ENCODE results near the gene BIRC7.

BIRC7 gene

GRCh38 chr20:63226042-63226943 lies 9.4 kb upstream of the BIRC7 start:
- H3K9me3 ChIP-seq (ENCODE audit: control insufficient read depth, low read length): no peaks in the 10 kb centered on the region
- no peaks in the 10 kb centered on the region for H3K36me3 ChIP-seq (ENCODE audit: control insufficient read depth, insufficient read depth, low read length)
- peaks cover 46% of the 10 kb centered on the region for H3K4me1 ChIP-seq (ENCODE audit: control insufficient read depth, insufficient read depth, low read length, poor library complexity, severe bottlenecking)
- 82 to 86% methylated on average over 14 to 19 of the region's 19 CpGs for WGBS, 2 experiments (ENCODE audit: insufficient coverage in 2 of 2)
- H3K4me3 ChIP-seq (ENCODE audit: extremely low read depth, insufficient read depth, low read length, poor library complexity, severe bottlenecking): no peak overlapping the region
- no peak overlapping the region for H3K27ac ChIP-seq (ENCODE audit: low read depth, low read length, severe bottlenecking)

GRCh38 chr20:63227260-63227659 lies 8.4 kb upstream of the BIRC7 start:
- Histone ChIP-seq H3K9me3 (ENCODE audit: control insufficient read depth, low read length) (no peaks in the 10 kb centered on the region), H3K4me3 (ENCODE audit: extremely low read depth, insufficient read depth, low read length, poor library complexity, severe bottlenecking) (no peak overlapping the region), H3K4me1 (ENCODE audit: control insufficient read depth, insufficient read depth, low read length, poor library complexity, severe bottlenecking) (peaks cover 56% of the 10 kb centered on the region), H3K36me3 (ENCODE audit: control insufficient read depth, insufficient read depth, low read length) (no peaks in the 10 kb centered on the region), H3K27ac (ENCODE audit: low read depth, low read length, severe bottlenecking) (no peak overlapping the region)
- 94 to 100% methylated on average over 2 to 4 of the region's 5 CpGs for WGBS, 2 experiments (ENCODE audit: insufficient coverage in 2 of 2)

- 61 to 69% methylated on average over 11 to 13 of the region's 13 CpGs for WGBS, 2 experiments (ENCODE audit: insufficient coverage in 2 of 2)
Measured at GRCh38 chr20:63228806-63229205, 6.9 kb upstream of the BIRC7 start.

GRCh38 chr20:63230800-63231268 lies 4.9 kb upstream of the BIRC7 start:
- Histone ChIP-seq H3K4me1 (ENCODE audit: control insufficient read depth, insufficient read depth, low read length, poor library complexity, severe bottlenecking) (peaks cover 67% of the 10 kb centered on the region), H3K9me3 (ENCODE audit: control insufficient read depth, low read length) (no peaks in the 10 kb centered on the region), H3K4me3 (ENCODE audit: extremely low read depth, insufficient read depth, low read length, poor library complexity, severe bottlenecking) (no peak overlapping the region), H3K36me3 (ENCODE audit: control insufficient read depth, insufficient read depth, low read length) (no peaks in the 10 kb centered on the region), H3K27ac (ENCODE audit: low read depth, low read length, severe bottlenecking) (peak overlapping the region; percentile 0)
- 15 to 22% methylated on average over 12 to 13 of the region's 17 CpGs for WGBS, 2 experiments (ENCODE audit: insufficient coverage in 2 of 2)

More at GRCh38 chr20:63228806-63229205, 6.9 kb upstream of the BIRC7 start:
- no peak overlapping the region for H3K27ac ChIP-seq (ENCODE audit: low read depth, low read length, severe bottlenecking)
- peaks cover 69% of the 10 kb centered on the region for H3K4me1 ChIP-seq (ENCODE audit: control insufficient read depth, insufficient read depth, low read length, poor library complexity, severe bottlenecking)
- no peaks in the 10 kb centered on the region for H3K9me3 ChIP-seq (ENCODE audit: control insufficient read depth, low read length)
- no peak overlapping the region for H3K4me3 ChIP-seq (ENCODE audit: extremely low read depth, insufficient read depth, low read length, poor library complexity, severe bottlenecking)
- H3K36me3 ChIP-seq (ENCODE audit: control insufficient read depth, insufficient read depth, low read length): no peaks in the 10 kb centered on the region

GRCh38 chr20:63232235-63233060 lies 3.3 kb upstream of the BIRC7 start:
- no peak overlapping the region for H3K4me3 ChIP-seq (ENCODE audit: extremely low read depth, insufficient read depth, low read length, poor library complexity, severe bottlenecking)
- 56% methylated on average over 12 to 15 of the region's 18 CpGs for WGBS, 2 experiments (ENCODE audit: insufficient coverage in 2 of 2)
- no peaks in the 10 kb centered on the region for H3K9me3 ChIP-seq (ENCODE audit: control insufficient read depth, low read length)
- H3K27ac ChIP-seq (ENCODE audit: low read depth, low read length, severe bottlenecking): peak overlapping the region; percentile 93
- H3K4me1 ChIP-seq (ENCODE audit: control insufficient read depth, insufficient read depth, low read length, poor library complexity, severe bottlenecking): peaks cover 68% of the 10 kb centered on the region
- H3K36me3 ChIP-seq (ENCODE audit: control insufficient read depth, insufficient read depth, low read length): no peaks in the 10 kb centered on the region

- WGBS, 2 experiments (ENCODE audit: insufficient coverage in 2 of 2): 69 to 91% methylated on average over 2 to 3 of the region's 3 CpGs
- Histone ChIP-seq H3K27ac (ENCODE audit: low read depth, low read length, severe bottlenecking) (peak overlapping the region; percentile 93), H3K9me3 (ENCODE audit: control insufficient read depth, low read length) (no peaks in the 10 kb centered on the region), H3K4me3 (ENCODE audit: extremely low read depth, insufficient read depth, low read length, poor library complexity, severe bottlenecking) (no peak overlapping the region), H3K36me3 (ENCODE audit: control insufficient read depth, insufficient read depth, low read length) (no peaks in the 10 kb centered on the region), H3K4me1 (ENCODE audit: control insufficient read depth, insufficient read depth, low read length, poor library complexity, severe bottlenecking) (peaks cover 68% of the 10 kb centered on the region)
Measured at GRCh38 chr20:63233061-63233344, 2.7 kb upstream of the BIRC7 start.

DNA sequence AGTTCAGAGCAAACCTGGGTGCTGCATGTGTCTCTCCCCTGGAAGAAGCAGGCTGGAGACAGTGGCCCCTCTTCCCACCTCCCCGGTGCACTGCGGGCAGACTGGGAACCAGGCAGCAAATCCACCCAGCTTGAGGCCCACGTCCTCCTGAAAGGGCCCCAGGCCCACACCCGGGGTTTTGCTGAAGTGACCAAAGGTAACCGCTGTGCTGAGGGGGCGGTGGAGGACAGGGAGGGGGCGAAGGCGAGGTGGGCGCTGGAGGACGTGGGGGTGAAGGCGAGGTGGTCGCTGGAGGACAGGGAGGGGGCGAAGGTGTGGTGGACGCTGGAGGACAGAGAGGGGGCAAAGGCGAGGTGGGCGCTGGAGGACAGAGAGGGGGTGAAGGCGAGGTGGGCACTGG lies 1.8 kb upstream of the BIRC7 start:
- no peaks in the 10 kb centered on the region for H3K36me3 ChIP-seq (ENCODE audit: control insufficient read depth, insufficient read depth, low read length)
- H3K4me3 ChIP-seq (ENCODE audit: extremely low read depth, insufficient read depth, low read length, poor library complexity, severe bottlenecking): no peak overlapping the region
- H3K4me1 ChIP-seq (ENCODE audit: control insufficient read depth, insufficient read depth, low read length, poor library complexity, severe bottlenecking): peaks cover 67% of the 10 kb centered on the region
- 91% methylated on average over 15 to 17 of the region's 17 CpGs for WGBS, 2 experiments (ENCODE audit: insufficient coverage in 2 of 2)
- H3K27ac ChIP-seq (ENCODE audit: low read depth, low read length, severe bottlenecking): no peak overlapping the region
- H3K9me3 ChIP-seq (ENCODE audit: control insufficient read depth, low read length): no peaks in the 10 kb centered on the region

DNA sequence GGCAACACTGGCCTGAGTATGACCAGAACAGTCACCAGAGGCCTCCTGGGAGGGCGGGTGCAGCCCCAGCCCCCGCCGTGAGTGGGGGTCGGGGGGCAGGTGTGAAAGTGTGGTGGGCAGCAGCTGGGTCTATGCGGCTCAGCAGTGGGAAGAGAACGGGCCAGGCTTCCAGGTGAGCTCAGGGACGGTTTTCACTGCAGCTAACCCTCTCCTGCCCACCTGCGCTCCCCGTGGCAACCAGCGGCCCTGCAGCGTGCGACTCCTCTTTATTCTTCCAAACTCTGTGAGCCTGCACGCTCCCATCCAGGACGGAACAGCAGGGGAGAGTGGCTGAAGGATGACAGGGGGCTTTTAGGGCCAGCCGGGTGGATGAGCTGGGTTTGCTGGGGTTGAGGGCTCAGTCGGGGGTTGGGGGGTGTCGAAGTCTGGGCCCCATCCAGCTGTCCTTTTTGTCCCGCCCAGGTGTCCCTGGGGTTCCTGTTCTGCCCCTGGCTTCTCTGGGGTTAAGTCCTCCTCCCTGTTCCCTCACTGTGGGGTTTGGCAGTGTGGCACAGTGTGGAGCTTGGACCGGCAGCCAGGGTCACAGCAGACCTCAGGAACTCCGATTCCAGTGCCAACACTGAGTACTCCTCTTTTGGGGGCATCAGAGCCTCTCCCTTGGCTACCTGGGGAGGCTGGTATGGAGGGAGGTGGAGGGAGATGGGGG lies 859 bp upstream of the BIRC7 start:
- H3K27ac ChIP-seq (ENCODE audit: low read depth, low read length, severe bottlenecking): no peak overlapping the region
- no peak overlapping the region for H3K4me3 ChIP-seq (ENCODE audit: extremely low read depth, insufficient read depth, low read length, poor library complexity, severe bottlenecking)
- peaks cover 58% of the 10 kb centered on the region for H3K4me1 ChIP-seq (ENCODE audit: control insufficient read depth, insufficient read depth, low read length, poor library complexity, severe bottlenecking)
- H3K9me3 ChIP-seq (ENCODE audit: control insufficient read depth, low read length): no peaks in the 10 kb centered on the region
- no peaks in the 10 kb centered on the region for H3K36me3 ChIP-seq (ENCODE audit: control insufficient read depth, insufficient read depth, low read length)
- WGBS, 2 experiments (ENCODE audit: insufficient coverage in 2 of 2): 14 to 16% methylated on average over 7 to 9 of the region's 20 CpGs

DNA sequence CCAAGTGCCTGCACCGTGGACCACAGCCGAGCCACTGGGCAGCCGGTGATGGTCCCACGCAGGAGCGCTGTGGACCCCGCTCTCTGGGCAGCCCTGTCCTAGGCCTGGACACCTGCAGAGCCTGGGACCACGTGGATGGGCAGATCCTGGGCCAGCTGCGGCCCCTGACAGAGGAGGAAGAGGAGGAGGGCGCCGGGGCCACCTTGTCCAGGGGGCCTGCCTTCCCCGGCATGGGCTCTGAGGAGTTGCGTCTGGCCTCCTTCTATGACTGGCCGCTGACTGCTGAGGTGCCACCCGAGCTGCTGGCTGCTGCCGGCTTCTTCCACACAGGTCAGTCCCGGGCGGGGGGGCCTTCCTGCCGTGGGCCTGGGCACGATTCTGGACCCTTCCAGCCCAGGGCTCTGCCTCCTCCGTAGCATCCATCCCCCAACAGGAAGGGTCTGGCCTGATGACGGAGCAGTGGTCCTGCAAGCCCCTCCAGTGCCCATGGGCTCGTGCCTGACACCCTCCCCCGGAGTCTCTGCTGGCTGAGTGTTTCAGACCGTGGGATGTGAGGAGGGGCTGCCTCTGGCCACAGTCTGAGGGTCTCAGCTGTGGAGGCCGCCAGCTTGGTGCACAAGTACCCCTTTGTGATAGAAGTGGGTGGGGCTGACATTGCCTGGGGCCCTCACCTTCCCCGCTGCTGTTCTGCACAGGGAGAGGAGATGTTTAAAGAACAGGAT lies 572 bp downstream of the BIRC7 start:
- Histone ChIP-seq H3K36me3 (ENCODE audit: control insufficient read depth, insufficient read depth, low read length) (no peaks in the 10 kb centered on the region), H3K9me3 (ENCODE audit: control insufficient read depth, low read length) (no peaks in the 10 kb centered on the region), H3K4me1 (ENCODE audit: control insufficient read depth, insufficient read depth, low read length, poor library complexity, severe bottlenecking) (peaks cover 44% of the 10 kb centered on the region), H3K27ac (ENCODE audit: low read depth, low read length, severe bottlenecking) (no peak overlapping the region), H3K4me3 (ENCODE audit: extremely low read depth, insufficient read depth, low read length, poor library complexity, severe bottlenecking) (no peak overlapping the region)
- WGBS, 2 experiments (ENCODE audit: insufficient coverage in 2 of 2): 90 to 93% methylated on average over 21 of the region's 26 CpGs

- Histone ChIP-seq H3K4me3 (ENCODE audit: extremely low read depth, insufficient read depth, low read length, poor library complexity, severe bottlenecking) (no peak overlapping the region), H3K9me3 (ENCODE audit: control insufficient read depth, low read length) (no peaks in the 10 kb centered on the region), H3K4me1 (ENCODE audit: control insufficient read depth, insufficient read depth, low read length, poor library complexity, severe bottlenecking) (peaks cover 30% of the 10 kb centered on the region), H3K36me3 (ENCODE audit: control insufficient read depth, insufficient read depth, low read length) (no peaks in the 10 kb centered on the region), H3K27ac (ENCODE audit: low read depth, low read length, severe bottlenecking) (no peak overlapping the region)
- 89 to 94% methylated on average over 9 to 10 of the region's 10 CpGs for WGBS, 2 experiments (ENCODE audit: insufficient coverage in 2 of 2)
Measured at GRCh38 chr20:63238031-63238430, 2.3 kb downstream of the BIRC7 start.

All from mesodermal cell (in vitro differentiated cells).